ENCODE data around the gene RELN.

RELN gene

GRCh38 chr7:103951311-103951710 lies 38.1 kb downstream of the RELN start:
- Histone ChIP-seq H3K27me3 (ENCODE audit: control insufficient read depth, insufficient read depth, low read length, poor library complexity, severe bottlenecking) (no peaks in the 10 kb centered on the region), H3K27ac (ENCODE audit: insufficient read depth, low read depth, low read length, poor library complexity, severe bottlenecking) (no peak overlapping the region), H3K4me1 (ENCODE audit: control insufficient read depth, insufficient read depth, low read length) (no peaks in the 10 kb centered on the region), H3K36me3 (ENCODE audit: control insufficient read depth, insufficient read depth, low read length) (no peaks in the 10 kb centered on the region), H3K4me3 (ENCODE audit: insufficient read depth, low read depth, low read length) (no peak overlapping the region), H3K9me3 (ENCODE audit: control insufficient read depth, low read length) (no peaks in the 10 kb centered on the region)
- 84 to 86% methylated on average over 1 of the region's 2 CpGs for WGBS, 2 experiments

- no peaks in the 10 kb centered on the region for H3K9me3 ChIP-seq (ENCODE audit: control insufficient read depth, low read length)
- no peaks in the 10 kb centered on the region for H3K4me1 ChIP-seq (ENCODE audit: control insufficient read depth, insufficient read depth, low read length)
- no peak overlapping the region for H3K27ac ChIP-seq (ENCODE audit: insufficient read depth, low read depth, low read length, poor library complexity, severe bottlenecking)
- WGBS, 2 experiments, result 89 to 94% methylated on average over 5 to 6 of the region's 7 CpGs
- H3K4me3 ChIP-seq (ENCODE audit: insufficient read depth, low read depth, low read length), result no peak overlapping the region
- no peaks in the 10 kb centered on the region for H3K36me3 ChIP-seq (ENCODE audit: control insufficient read depth, insufficient read depth, low read length)
- no peaks in the 10 kb centered on the region for H3K27me3 ChIP-seq (ENCODE audit: control insufficient read depth, insufficient read depth, low read length, poor library complexity, severe bottlenecking)
Observed at GRCh38 chr7:103949374-103949773, 40.1 kb downstream of the RELN start.

- Histone ChIP-seq H3K36me3 (ENCODE audit: control insufficient read depth, insufficient read depth, low read length) (no peaks in the 10 kb centered on the region), H3K27ac (ENCODE audit: insufficient read depth, low read depth, low read length, poor library complexity, severe bottlenecking) (no peak overlapping the region), H3K4me3 (ENCODE audit: insufficient read depth, low read depth, low read length) (no peak overlapping the region), H3K9me3 (ENCODE audit: control insufficient read depth, low read length) (no peaks in the 10 kb centered on the region), H3K4me1 (ENCODE audit: control insufficient read depth, insufficient read depth, low read length) (no peaks in the 10 kb centered on the region), H3K27me3 (ENCODE audit: control insufficient read depth, insufficient read depth, low read length, poor library complexity, severe bottlenecking) (no peaks in the 10 kb centered on the region)
- 79 to 93% methylated on average over 1 to 2 of the region's 2 CpGs for WGBS, 2 experiments
Observed at GRCh38 chr7:103947026-103947655, 42.3 kb downstream of the RELN start.

GRCh38 chr7:103944230-103944900 lies 45.1 kb downstream of the RELN start:
- Histone ChIP-seq H3K27me3 (ENCODE audit: control insufficient read depth, insufficient read depth, low read length, poor library complexity, severe bottlenecking) (no peaks in the 10 kb centered on the region), H3K36me3 (ENCODE audit: control insufficient read depth, insufficient read depth, low read length) (no peaks in the 10 kb centered on the region), H3K9me3 (ENCODE audit: control insufficient read depth, low read length) (no peaks in the 10 kb centered on the region), H3K4me1 (ENCODE audit: control insufficient read depth, insufficient read depth, low read length) (no peaks in the 10 kb centered on the region), H3K27ac (ENCODE audit: insufficient read depth, low read depth, low read length, poor library complexity, severe bottlenecking) (no peak overlapping the region), H3K4me3 (ENCODE audit: insufficient read depth, low read depth, low read length) (no peak overlapping the region)
- WGBS, 2 experiments, result 90 to 92% methylated on average over 6 of the region's 6 CpGs

- 80 to 100% methylated on average over 2 of the region's 3 CpGs for WGBS, 2 experiments
- no peaks in the 10 kb centered on the region for H3K27me3 ChIP-seq (ENCODE audit: control insufficient read depth, insufficient read depth, low read length, poor library complexity, severe bottlenecking)
- H3K4me3 ChIP-seq (ENCODE audit: insufficient read depth, low read depth, low read length), result no peak overlapping the region
- H3K36me3 ChIP-seq (ENCODE audit: control insufficient read depth, insufficient read depth, low read length), result no peaks in the 10 kb centered on the region
- H3K9me3 ChIP-seq (ENCODE audit: control insufficient read depth, low read length), result no peaks in the 10 kb centered on the region
- no peaks in the 10 kb centered on the region for H3K4me1 ChIP-seq (ENCODE audit: control insufficient read depth, insufficient read depth, low read length)
- no peak overlapping the region for H3K27ac ChIP-seq (ENCODE audit: insufficient read depth, low read depth, low read length, poor library complexity, severe bottlenecking)
Observed at GRCh38 chr7:103941976-103942375, 47.5 kb downstream of the RELN start.

GRCh38 chr7:103940382-103941268 lies 48.8 kb downstream of the RELN start:
- no peaks in the 10 kb centered on the region for H3K27me3 ChIP-seq (ENCODE audit: control insufficient read depth, insufficient read depth, low read length, poor library complexity, severe bottlenecking)
- no peak overlapping the region for H3K27ac ChIP-seq (ENCODE audit: insufficient read depth, low read depth, low read length, poor library complexity, severe bottlenecking)
- no peaks in the 10 kb centered on the region for H3K9me3 ChIP-seq (ENCODE audit: control insufficient read depth, low read length)
- WGBS, 2 experiments, result 89 to 94% methylated on average over 6 of the region's 6 CpGs
- H3K36me3 ChIP-seq (ENCODE audit: control insufficient read depth, insufficient read depth, low read length), result no peaks in the 10 kb centered on the region
- no peak overlapping the region for H3K4me3 ChIP-seq (ENCODE audit: insufficient read depth, low read depth, low read length)
- no peaks in the 10 kb centered on the region for H3K4me1 ChIP-seq (ENCODE audit: control insufficient read depth, insufficient read depth, low read length)

GRCh38 chr7:103937680-103938079 lies 51.8 kb downstream of the RELN start:
- WGBS, 2 experiments, result 88 to 92% methylated on average over 3 of the region's 3 CpGs
- H3K36me3 ChIP-seq (ENCODE audit: control insufficient read depth, insufficient read depth, low read length), result no peaks in the 10 kb centered on the region
- no peak overlapping the region for H3K4me3 ChIP-seq (ENCODE audit: insufficient read depth, low read depth, low read length)

GRCh38 chr7:103936558-103936957 lies 52.9 kb downstream of the RELN start:
- Histone ChIP-seq H3K36me3 (ENCODE audit: control insufficient read depth, insufficient read depth, low read length) (no peaks in the 10 kb centered on the region), H3K4me1 (ENCODE audit: control insufficient read depth, insufficient read depth, low read length) (no peaks in the 10 kb centered on the region), H3K4me3 (ENCODE audit: insufficient read depth, low read depth, low read length) (no peak overlapping the region), H3K27ac (ENCODE audit: insufficient read depth, low read depth, low read length, poor library complexity, severe bottlenecking) (no peak overlapping the region), H3K9me3 (ENCODE audit: control insufficient read depth, low read length) (no peaks in the 10 kb centered on the region), H3K27me3 (ENCODE audit: control insufficient read depth, insufficient read depth, low read length, poor library complexity, severe bottlenecking) (no peaks in the 10 kb centered on the region)
- 85 to 88% methylated on average over 2 of the region's 2 CpGs for WGBS, 2 experiments

More at GRCh38 chr7:103937680-103938079, 51.8 kb downstream of the RELN start:
- Histone ChIP-seq H3K4me1 (ENCODE audit: control insufficient read depth, insufficient read depth, low read length) (no peaks in the 10 kb centered on the region), H3K27ac (ENCODE audit: insufficient read depth, low read depth, low read length, poor library complexity, severe bottlenecking) (no peak overlapping the region), H3K9me3 (ENCODE audit: control insufficient read depth, low read length) (no peaks in the 10 kb centered on the region), H3K27me3 (ENCODE audit: control insufficient read depth, insufficient read depth, low read length, poor library complexity, severe bottlenecking) (no peaks in the 10 kb centered on the region)

- H3K36me3 ChIP-seq (ENCODE audit: control insufficient read depth, insufficient read depth, low read length), result no peaks in the 10 kb centered on the region
- 0 to 3% methylated on average over 1 of the region's 1 CpG for WGBS, 2 experiments
- H3K9me3 ChIP-seq (ENCODE audit: control insufficient read depth, low read length), result no peaks in the 10 kb centered on the region
- no peaks in the 10 kb centered on the region for H3K4me1 ChIP-seq (ENCODE audit: control insufficient read depth, insufficient read depth, low read length)
- H3K4me3 ChIP-seq (ENCODE audit: insufficient read depth, low read depth, low read length), result no peak overlapping the region
- H3K27me3 ChIP-seq (ENCODE audit: control insufficient read depth, insufficient read depth, low read length, poor library complexity, severe bottlenecking), result no peaks in the 10 kb centered on the region
- H3K27ac ChIP-seq (ENCODE audit: insufficient read depth, low read depth, low read length, poor library complexity, severe bottlenecking), result no peak overlapping the region
Observed at GRCh38 chr7:103934508-103934907, 55.0 kb downstream of the RELN start.

GRCh38 chr7:103932389-103932788 lies 57.1 kb downstream of the RELN start:
- no peak overlapping the region for H3K4me3 ChIP-seq (ENCODE audit: insufficient read depth, low read depth, low read length)
- no peak overlapping the region for H3K27ac ChIP-seq (ENCODE audit: insufficient read depth, low read depth, low read length, poor library complexity, severe bottlenecking)
- H3K36me3 ChIP-seq (ENCODE audit: control insufficient read depth, insufficient read depth, low read length), result no peaks in the 10 kb centered on the region
- no peaks in the 10 kb centered on the region for H3K9me3 ChIP-seq (ENCODE audit: control insufficient read depth, low read length)
- H3K27me3 ChIP-seq (ENCODE audit: control insufficient read depth, insufficient read depth, low read length, poor library complexity, severe bottlenecking), result no peaks in the 10 kb centered on the region
- 37 to 43% methylated on average over 2 of the region's 2 CpGs for WGBS, 2 experiments
- H3K4me1 ChIP-seq (ENCODE audit: control insufficient read depth, insufficient read depth, low read length), result no peaks in the 10 kb centered on the region
